22Rv1 (cell line): ENCODE results near the gene EEPD1.

Source experiments
- ZFX ChIP-seq: fragments of 450-650 bp; IDR thresholded peaks from 2 replicates; pipeline ENCODE4 v1.6.1; 2017; ENCODE audit warnings: antibody characterized with exemption, borderline replicate concordance
- TF ChIP-seq, protein P1 (sequence below): fragments of 450-650 bp; IDR thresholded peaks from 2 replicates; pipeline ENCODE4 v1.5.1; 2017; ENCODE audit warnings: mild to moderate bottlenecking

DNA sequence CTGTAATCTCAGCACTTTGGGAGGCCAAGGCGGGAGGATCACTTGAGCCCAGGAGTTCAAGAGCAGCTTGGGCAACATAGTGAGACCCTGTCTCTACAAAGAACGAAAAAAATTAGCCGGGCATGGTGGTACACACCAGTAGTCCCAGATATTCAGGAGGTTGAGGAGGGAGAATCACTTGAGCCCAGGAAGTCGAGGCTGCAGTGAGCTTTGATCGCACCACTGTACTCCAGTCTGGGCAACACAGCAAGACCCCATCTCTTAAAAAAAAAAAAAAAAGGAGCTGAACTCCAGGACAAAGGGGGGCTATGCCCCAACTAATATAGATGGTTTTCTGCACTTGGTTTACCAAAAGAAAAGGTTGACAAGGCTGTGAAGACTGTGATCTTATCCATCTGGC, 135.4 kb downstream of the EEPD1 start:
- TF ChIP-seq, protein P1, sequence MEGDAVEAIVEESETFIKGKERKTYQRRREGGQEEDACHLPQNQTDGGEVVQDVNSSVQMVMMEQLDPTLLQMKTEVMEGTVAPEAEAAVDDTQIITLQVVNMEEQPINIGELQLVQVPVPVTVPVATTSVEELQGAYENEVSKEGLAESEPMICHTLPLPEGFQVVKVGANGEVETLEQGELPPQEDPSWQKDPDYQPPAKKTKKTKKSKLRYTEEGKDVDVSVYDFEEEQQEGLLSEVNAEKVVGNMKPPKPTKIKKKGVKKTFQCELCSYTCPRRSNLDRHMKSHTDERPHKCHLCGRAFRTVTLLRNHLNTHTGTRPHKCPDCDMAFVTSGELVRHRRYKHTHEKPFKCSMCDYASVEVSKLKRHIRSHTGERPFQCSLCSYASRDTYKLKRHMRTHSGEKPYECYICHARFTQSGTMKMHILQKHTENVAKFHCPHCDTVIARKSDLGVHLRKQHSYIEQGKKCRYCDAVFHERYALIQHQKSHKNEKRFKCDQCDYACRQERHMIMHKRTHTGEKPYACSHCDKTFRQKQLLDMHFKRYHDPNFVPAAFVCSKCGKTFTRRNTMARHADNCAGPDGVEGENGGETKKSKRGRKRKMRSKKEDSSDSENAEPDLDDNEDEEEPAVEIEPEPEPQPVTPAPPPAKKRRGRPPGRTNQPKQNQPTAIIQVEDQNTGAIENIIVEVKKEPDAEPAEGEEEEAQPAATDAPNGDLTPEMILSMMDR = no peak
- TF ChIP-seq ZFX = no peak
